Thyroid gland (tissue), 4 donors: ENCODE data around the gene CNTFR. TPM values are rescaled to one million over a fixed set of nuclear protein-coding genes. Genes with fewer than 3 reads are reported as not detected.

Experiments used
- DNase-seq, 2 donors: peaks; one replicate each; pipeline ENCODE4 v3.0.0-alpha.2; 2019
- H3K27ac ChIP-seq, 3 donors: fragments of 200-600 bp; sonication (generic); 1 replicate in 2 of 3; 2 replicates in 1 of 3; pipeline ENCODE4 v1.5.1; 2016 to 2019; ENCODE audit warnings: mild to moderate bottlenecking in 1 of 3, moderate library complexity in 1 of 3
- H3K27me3 ChIP-seq: fragments of 200-600 bp; sonication (generic); one replicate; pipeline ENCODE4 v1.5.1; 2019
- H3K36me3 ChIP-seq, 2 donors: fragments of 200-600 bp; sonication (generic); one replicate each; pipeline ENCODE4 v1.5.1; 2016 to 2019
- H3K4me1 ChIP-seq, 2 donors: fragments of 200-600 bp; sonication (generic); one replicate each; pipeline ENCODE4 v1.5.1; 2017 to 2019
- H3K4me3 ChIP-seq, 3 donors: fragments of 200-600 bp; sonication (generic); replicated peaks in 1 of 3; 1 replicate in 2 of 3; 2 replicates in 1 of 3; pipeline ENCODE4 v1.5.1; 2016; ENCODE audit warnings: mild to moderate bottlenecking in 1 of 3
- H3K9me3 ChIP-seq: fragments of 200-600 bp; sonication (generic); one replicate; pipeline ENCODE4 v1.5.1; 2017
- POLR2A ChIP-seq, 2 donors: fragments of 450-650 bp; IDR thresholded peaks; one replicate each; pipeline ENCODE4 v1.6.1; 2017; ENCODE audit warnings: antibody characterized with exemption in 2 of 2, mild to moderate bottlenecking in 2 of 2, moderate library complexity in 1 of 2
- WGBS, 2 donors: methylation state at CpG; one replicate each; pipeline ENCODE4 v1.1.5; 2017; 5-methylcytosine and 5-hydroxymethylcytosine counted together
- intact Hi-C: fragments of 100-400 bp; cut with DNase I; formaldehyde crosslinking; loops from one replicate; pipeline ENCODE4 v1.15.1; 2023
- total RNA-seq, 4 donors: library from RNA; depleted of rRNA; stranded (reverse); fragments of >200 nt; gene quantifications; one replicate each; pipeline ENCODE4 v1.2.3, GENCODE V29; 2016
- TF ChIP-seq, protein P1 (sequence below), 6 experiments: fragments of 200-600 bp in 3 of 6; fragments of 450-650 bp in 3 of 6; sonication (generic) in 3 of 6; IDR thresholded peaks; one replicate each; pipeline ENCODE4 v1.5.1; 2016 to 2019; ENCODE audit warnings: antibody characterized with exemption in 6 of 6, mild to moderate bottlenecking in 2 of 6, inconsistent platforms in 1 of 6, moderate library complexity in 1 of 6

Gene CNTFR
- total RNA-seq, 4 donors from 2014 or later = 8.6 to 17.3 (median 14.1) TPM

GRCh38 chr9:34582787-34583186, 6.7 kb downstream of the CNTFR start:
- TF ChIP-seq, protein P1, sequence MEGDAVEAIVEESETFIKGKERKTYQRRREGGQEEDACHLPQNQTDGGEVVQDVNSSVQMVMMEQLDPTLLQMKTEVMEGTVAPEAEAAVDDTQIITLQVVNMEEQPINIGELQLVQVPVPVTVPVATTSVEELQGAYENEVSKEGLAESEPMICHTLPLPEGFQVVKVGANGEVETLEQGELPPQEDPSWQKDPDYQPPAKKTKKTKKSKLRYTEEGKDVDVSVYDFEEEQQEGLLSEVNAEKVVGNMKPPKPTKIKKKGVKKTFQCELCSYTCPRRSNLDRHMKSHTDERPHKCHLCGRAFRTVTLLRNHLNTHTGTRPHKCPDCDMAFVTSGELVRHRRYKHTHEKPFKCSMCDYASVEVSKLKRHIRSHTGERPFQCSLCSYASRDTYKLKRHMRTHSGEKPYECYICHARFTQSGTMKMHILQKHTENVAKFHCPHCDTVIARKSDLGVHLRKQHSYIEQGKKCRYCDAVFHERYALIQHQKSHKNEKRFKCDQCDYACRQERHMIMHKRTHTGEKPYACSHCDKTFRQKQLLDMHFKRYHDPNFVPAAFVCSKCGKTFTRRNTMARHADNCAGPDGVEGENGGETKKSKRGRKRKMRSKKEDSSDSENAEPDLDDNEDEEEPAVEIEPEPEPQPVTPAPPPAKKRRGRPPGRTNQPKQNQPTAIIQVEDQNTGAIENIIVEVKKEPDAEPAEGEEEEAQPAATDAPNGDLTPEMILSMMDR (IDR thresholded peaks at IDR 0.05) = no peak
- DNase-seq = no peak
- H3K27ac ChIP-seq = no peak overlapping the region
- intact Hi-C loops = no loop called here
- H3K36me3 ChIP-seq = no peaks in the 10 kb centered on the region
- 95 to 97% methylated on average over 5 of the region's 5 CpGs for WGBS, 2 donors
- H3K9me3 ChIP-seq = no peaks in the 10 kb centered on the region
- peaks cover 0 to 8% of the 10 kb centered on the region in 2 donors for H3K4me1 ChIP-seq
- H3K4me3 ChIP-seq = no peak overlapping the region
- H3K27me3 ChIP-seq = peaks cover 10% of the 10 kb centered on the region

DNA sequence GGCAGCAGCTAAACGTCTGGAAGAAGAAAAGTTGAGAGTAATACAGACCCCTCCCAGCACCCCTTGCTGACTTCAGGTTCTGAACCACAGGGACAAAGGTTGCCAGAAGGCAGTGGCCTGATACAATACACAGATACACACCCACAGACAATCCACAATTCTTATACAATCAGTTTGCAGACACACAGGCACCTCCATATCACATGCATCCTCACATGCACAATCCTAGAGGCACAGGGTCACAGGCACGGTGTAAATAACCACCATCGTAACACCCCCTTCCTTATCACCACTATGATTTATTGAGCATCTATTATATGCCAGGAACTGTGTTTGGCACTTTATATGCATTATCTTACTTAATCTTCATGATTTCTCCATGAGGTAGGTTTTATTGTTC, 8.2 kb downstream of the CNTFR start:
- no peaks in the 10 kb centered on the region for H3K9me3 ChIP-seq
- no peak for DNase-seq
- H3K36me3 ChIP-seq = no peaks in the 10 kb centered on the region
- no peak overlapping the region for H3K27ac ChIP-seq
- H3K27me3 ChIP-seq = peaks cover 10% of the 10 kb centered on the region
- intact Hi-C loops = no loop called here
- TF ChIP-seq, protein P1 (IDR thresholded peaks at IDR 0.05) = no peak
- no peak for TF ChIP-seq POLR2A (IDR thresholded peaks at IDR 0.05)
- WGBS, 2 donors = 88 to 90% methylated on average over 3 of the region's 3 CpGs
- no peak overlapping the region for H3K4me3 ChIP-seq
- H3K4me1 ChIP-seq = peaks cover 0 to 9% of the 10 kb centered on the region in 2 donors

- intact Hi-C loops = no loop called here
- Histone ChIP-seq H3K36me3 (no peaks in the 10 kb centered on the region), H3K27me3 (peaks cover 7% of the 10 kb centered on the region), H3K4me1 (peaks cover 0 to 9% of the 10 kb centered on the region in 2 donors), H3K27ac (no peak overlapping the region), H3K4me3 (no peak overlapping the region), H3K9me3 (no peaks in the 10 kb centered on the region)
- WGBS, 2 donors = 56 to 61% methylated on average over 8 of the region's 8 CpGs
- DNase-seq = no peak
- TF ChIP-seq, protein P1 (IDR thresholded peaks at IDR 0.05) = no peak
These were observed 9.2 kb downstream of the CNTFR start for GRCh38 chr9:34580358-34580757.

DNA sequence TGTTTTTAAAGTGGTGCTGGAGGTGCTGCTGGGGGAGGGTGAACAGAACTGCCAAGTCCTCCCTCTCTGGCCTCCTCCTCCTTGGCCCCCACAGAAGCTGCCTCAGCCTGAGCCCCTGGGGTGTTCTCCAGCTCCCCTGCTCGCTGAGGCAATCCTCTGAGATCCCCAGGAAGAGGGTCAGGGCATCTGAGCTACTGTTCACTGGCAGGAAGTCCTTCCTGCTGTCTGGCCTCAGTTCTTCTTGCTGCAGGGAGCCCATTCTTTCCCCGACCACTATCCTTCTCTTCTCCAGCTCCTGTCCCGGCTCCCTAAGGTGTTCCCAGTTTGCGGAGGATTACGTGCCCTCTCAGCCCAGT, 9.7 kb downstream of the CNTFR start:
- 89 to 97% methylated on average over 4 to 5 of the region's 5 CpGs for WGBS, 2 donors
- no peaks in the 10 kb centered on the region for H3K36me3 ChIP-seq
- peaks cover 7% of the 10 kb centered on the region for H3K27me3 ChIP-seq
- H3K4me1 ChIP-seq = peaks cover 0 to 9% of the 10 kb centered on the region in 2 donors
- H3K27ac ChIP-seq = no peak overlapping the region
- TF ChIP-seq POLR2A (IDR thresholded peaks at IDR 0.05) = no peak
- TF ChIP-seq, protein P1 (IDR thresholded peaks at IDR 0.05) = no peak
- H3K4me3 ChIP-seq = no peak overlapping the region
- no peak for DNase-seq
- intact Hi-C loops = no loop called here
- no peaks in the 10 kb centered on the region for H3K9me3 ChIP-seq

DNA sequence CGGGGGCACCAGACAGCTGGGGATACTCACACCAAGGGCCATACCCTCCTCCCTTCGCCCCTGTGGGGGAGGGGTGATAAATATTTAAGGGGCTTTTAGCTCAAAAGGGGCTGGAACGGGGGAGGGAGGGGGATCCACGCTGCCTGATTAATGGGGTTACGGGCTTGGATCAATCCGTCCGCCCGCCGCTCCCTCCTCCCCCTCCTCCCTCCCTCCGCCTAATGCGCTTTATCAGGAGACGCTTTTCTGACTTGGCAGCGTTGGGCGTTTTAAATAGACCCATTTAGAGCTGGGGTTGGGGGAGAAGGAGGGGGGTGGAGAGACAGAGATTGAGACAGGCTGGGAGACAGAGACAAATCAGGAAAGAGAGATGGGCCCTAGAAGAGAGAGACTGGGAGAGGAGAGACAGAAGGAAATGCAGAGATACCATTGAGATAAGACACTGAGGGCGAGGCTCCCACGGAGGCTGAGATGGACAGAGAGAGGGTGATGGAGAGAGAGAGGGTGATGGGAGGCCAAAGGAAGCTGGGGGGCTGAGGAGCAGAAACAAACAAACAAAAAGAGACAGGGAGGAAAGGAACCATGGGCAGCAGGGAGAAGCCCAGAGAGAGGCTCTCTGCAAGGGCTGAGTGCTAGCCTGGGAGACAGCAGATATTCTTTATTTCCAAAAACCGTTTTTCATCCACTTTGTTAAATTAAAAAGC, 10.3 kb downstream of the CNTFR start:
- Histone ChIP-seq H3K9me3 (no peaks in the 10 kb centered on the region), H3K4me1 (peaks cover 0 to 9% of the 10 kb centered on the region in 2 donors), H3K36me3 (no peaks in the 10 kb centered on the region), H3K27me3 (peaks cover 7% of the 10 kb centered on the region), H3K27ac (no peak overlapping the region), H3K4me3 (no peak overlapping the region)
- DNase-seq = no peak
- intact Hi-C loops = no loop called here
- TF ChIP-seq POLR2A (IDR thresholded peaks at IDR 0.05) = no peak
- TF ChIP-seq, protein P1 (IDR thresholded peaks at IDR 0.05) = no peak
- WGBS, 2 donors = 44 to 46% methylated on average over 16 to 17 of the region's 17 CpGs
